ENCODE data around the gene RILPL1. TPM values are rescaled to one million over a fixed set of nuclear protein-coding genes. Genes with fewer than 3 reads are reported as not detected.

RILPL1 gene
- total RNA-seq = 14.0 and 19.2 TPM in 2 replicates

GRCh38 chr12:123533672-123534643, at the start of gene RILPL1:
Gene RILPL1, minus strand, starts transcription at chr12:123533719. Its CDS starts 237 bp downstream, at chr12:123533482.

GRCh38 chr12:123457980-123458779, 75.3 kb downstream of the RILPL1 start, which contains the start of gene SNRNP35:
Gene SNRNP35, plus strand, starts transcription at chr12:123458139. Its CDS starts 7,402 bp downstream, at chr12:123465541.

GRCh38 chr12:123436017-123436964, 97.2 kb downstream of the RILPL1 start, which contains the start of gene RILPL2:
Gene RILPL2, minus strand, starts transcription at chr12:123436684. Its CDS starts 264 bp downstream, at chr12:123436420.

Other genes with a start within 250 kb of the RILPL1 start
- gene SBNO1, start 168.9 kb downstream of the RILPL1 start, total RNA-seq = 14.0 and 15.6 TPM in 2 replicates
- 19.0 and 26.7 TPM in 2 replicates for gene KMT5A, start 149.6 kb downstream of the RILPL1 start, total RNA-seq
- gene RILPL2, start 97.0 kb downstream of the RILPL1 start, total RNA-seq = 7.1 and 7.4 TPM in 2 replicates
- gene SNRNP35, start 75.6 kb downstream of the RILPL1 start, total RNA-seq = 7.8 and 13.4 TPM in 2 replicates
- 142 and 206 TPM in 2 replicates for gene TMED2, start 50.8 kb upstream of the RILPL1 start, total RNA-seq
- 8.8 and 17.0 TPM in 2 replicates for gene DDX55, start 68.4 kb upstream of the RILPL1 start, total RNA-seq
- gene EIF2B1, start 100.0 kb upstream of the RILPL1 start, total RNA-seq = 59.9 and 76.3 TPM in 2 replicates
- 24.3 and 27.2 TPM in 2 replicates for gene GTF2H3, start 100.1 kb upstream of the RILPL1 start, total RNA-seq
- gene TCTN2, start 137.4 kb upstream of the RILPL1 start, total RNA-seq = 6.1 and 7.2 TPM in 2 replicates
- gene ATP6V0A2, start 178.6 kb upstream of the RILPL1 start, total RNA-seq = 7.9 and 13.2 TPM in 2 replicates
- gene DNAH10, start 228.6 kb upstream of the RILPL1 start, total RNA-seq = 0.17 and 0.35 TPM in 2 replicates